OCI-LY1 (cell line): Measurements from ENCODE around the gene PATZ1.

Source experiments
- H2AFZ ChIP-seq: fragments of 200-600 bp; sonication (generic), shearing (Covaris generic); 2 replicates; pipeline ENCODE4 v1.6.0; 2014; ENCODE audit warnings: antibody characterized with exemption, mild to moderate bottlenecking, low read length
- H3F3A ChIP-seq: fragments of 200-600 bp; sonication (generic), shearing (Covaris generic); 2 replicates; pipeline ENCODE4 v1.6.0; 2014; ENCODE audit warnings: mild to moderate bottlenecking, antibody characterized with exemption, low read length, moderate library complexity; ENCODE audit not compliant: insufficient read depth
- H3K27ac ChIP-seq: fragments of 200-600 bp; sonication (generic); 2 replicates; pipeline ENCODE4 v1.5.1; 2014; ENCODE audit warnings: low read length, mixed run types, mild to moderate bottlenecking, low read depth; ENCODE audit not compliant: poor library complexity, severe bottlenecking
- H3K27me3 ChIP-seq: fragments of 200-600 bp; sonication (generic); 2 replicates; pipeline ENCODE4 v1.6.0; 2014; ENCODE audit warnings: antibody characterized with exemption, mild to moderate bottlenecking, low read length, moderate library complexity; ENCODE audit not compliant: insufficient read depth
- H3K36me3 ChIP-seq: fragments of 200-600 bp; sonication (generic); 2 replicates; pipeline ENCODE4 v1.6.1; 2014; ENCODE audit warnings: mild to moderate bottlenecking, antibody characterized with exemption, low read length, moderate library complexity, mixed read lengths; ENCODE audit not compliant: insufficient read depth
- H3K4me1 ChIP-seq: fragments of 200-600 bp; sonication (generic); 2 replicates; pipeline ENCODE4 v1.5.1; 2014; ENCODE audit warnings: mild to moderate bottlenecking, low read length, moderate library complexity; ENCODE audit not compliant: insufficient read depth, severe bottlenecking
- H3K4me2 ChIP-seq: fragments of 200-600 bp; sonication (generic), shearing (Covaris generic); 2 replicates; pipeline ENCODE4 v1.6.1; 2014; ENCODE audit warnings: low read length
- H3K4me3 ChIP-seq: fragments of 200-600 bp; sonication (generic); 2 replicates; pipeline ENCODE4 v1.5.1; 2014; ENCODE audit warnings: low read length, low read depth, mild to moderate bottlenecking, mixed read lengths; ENCODE audit not compliant: poor library complexity, severe bottlenecking
- H3K79me2 ChIP-seq: fragments of 200-600 bp; shearing (Covaris generic); 2 replicates; pipeline ENCODE4 v1.6.1; 2016; ENCODE audit warnings: mixed run types, low read length, mixed read lengths; ENCODE audit not compliant: insufficient read depth
- H3K9ac ChIP-seq: fragments of 200-600 bp; sonication (generic), shearing (Covaris generic); 2 replicates; pipeline ENCODE4 v1.6.1; 2014; ENCODE audit warnings: mild to moderate bottlenecking, low read length, mixed read lengths
- H3K9me2 ChIP-seq: fragments of 200-600 bp; sonication (generic), shearing (Covaris generic); 2 replicates; pipeline ENCODE4 v1.6.1; 2014; ENCODE audit warnings: low read depth, mild to moderate bottlenecking, low read length, mixed read lengths
- H3K9me3 ChIP-seq: fragments of 200-600 bp; shearing (Covaris generic); 2 replicates; pipeline ENCODE4 v1.6.1; 2014; ENCODE audit warnings: low read length, mixed read lengths
- H4K20me1 ChIP-seq: fragments of 200-600 bp; sonication (generic), shearing (Covaris generic); 2 replicates; pipeline ENCODE4 v1.6.0; 2016; ENCODE audit warnings: mild to moderate bottlenecking, low read length; ENCODE audit not compliant: insufficient read depth
- EZH2 ChIP-seq: fragments of 200-600 bp; sonication (generic), shearing (Covaris generic); IDR thresholded peaks from 2 replicates; pipeline ENCODE4 v1.8.0; 2017; ENCODE audit warnings: borderline replicate concordance, mixed run types, mild to moderate bottlenecking, antibody characterized with exemption, low read length, moderate library complexity, mixed read lengths
- TF ChIP-seq, protein P1 (sequence below): fragments of 200-600 bp; sonication (generic), shearing (Covaris generic); IDR thresholded peaks from 2 replicates; pipeline ENCODE4 v1.5.1; 2017; ENCODE audit warnings: mild to moderate bottlenecking, antibody characterized with exemption, low read length, moderate library complexity, mixed read lengths

The PATZ1 gene

DNA sequence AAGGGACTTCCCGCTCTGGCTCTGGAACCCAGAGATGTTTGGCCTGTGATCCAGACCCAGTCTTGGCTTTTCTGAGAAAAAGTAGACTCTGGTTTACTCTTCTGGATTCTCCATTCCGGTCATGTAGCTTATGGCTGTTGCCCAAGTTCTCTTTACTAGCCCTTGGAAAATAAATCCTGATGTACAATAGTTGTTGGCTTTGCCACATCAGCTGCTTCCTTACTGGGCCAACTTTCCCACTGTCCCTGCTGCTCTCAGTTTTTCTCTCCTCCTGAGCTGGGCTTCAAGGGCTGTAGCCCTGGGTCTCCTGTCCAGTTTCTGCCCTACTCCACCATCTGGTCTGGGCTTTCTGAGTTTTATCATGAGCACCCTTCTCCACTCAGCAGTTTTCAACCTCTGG is 12.5 kb downstream of the PATZ1 start:
- H3K36me3 ChIP-seq = peaks cover 94% of the 10 kb centered on the region
- H3K4me2 ChIP-seq = no peak overlapping the region
- H3K79me2 ChIP-seq = no peaks in the 10 kb centered on the region; the same call in 1 of the 2 replicates

GRCh38 chr22:31332886-31333285 is 13.3 kb downstream of the PATZ1 start:
- Histone ChIP-seq H3K4me2 (no peak overlapping the region), H3K9ac (no peak overlapping the region), H3K4me1 (no peaks in the 10 kb centered on the region), H4K20me1 (no peaks in the 10 kb centered on the region), H3K36me3 (peaks cover 94% of the 10 kb centered on the region), H3K9me2 (no peaks in the 10 kb centered on the region), H3K27me3 (no peaks in the 10 kb centered on the region), H3K9me3 (no peaks in the 10 kb centered on the region), H3K4me3 (no peak overlapping the region), H3K79me2 (no peaks in the 10 kb centered on the region; the same call in 1 of the 2 replicates), H3K27ac (no peak overlapping the region), H3F3A (no peaks in the 10 kb centered on the region), H2AFZ (no peak overlapping the region)
- TF ChIP-seq, protein P1, sequence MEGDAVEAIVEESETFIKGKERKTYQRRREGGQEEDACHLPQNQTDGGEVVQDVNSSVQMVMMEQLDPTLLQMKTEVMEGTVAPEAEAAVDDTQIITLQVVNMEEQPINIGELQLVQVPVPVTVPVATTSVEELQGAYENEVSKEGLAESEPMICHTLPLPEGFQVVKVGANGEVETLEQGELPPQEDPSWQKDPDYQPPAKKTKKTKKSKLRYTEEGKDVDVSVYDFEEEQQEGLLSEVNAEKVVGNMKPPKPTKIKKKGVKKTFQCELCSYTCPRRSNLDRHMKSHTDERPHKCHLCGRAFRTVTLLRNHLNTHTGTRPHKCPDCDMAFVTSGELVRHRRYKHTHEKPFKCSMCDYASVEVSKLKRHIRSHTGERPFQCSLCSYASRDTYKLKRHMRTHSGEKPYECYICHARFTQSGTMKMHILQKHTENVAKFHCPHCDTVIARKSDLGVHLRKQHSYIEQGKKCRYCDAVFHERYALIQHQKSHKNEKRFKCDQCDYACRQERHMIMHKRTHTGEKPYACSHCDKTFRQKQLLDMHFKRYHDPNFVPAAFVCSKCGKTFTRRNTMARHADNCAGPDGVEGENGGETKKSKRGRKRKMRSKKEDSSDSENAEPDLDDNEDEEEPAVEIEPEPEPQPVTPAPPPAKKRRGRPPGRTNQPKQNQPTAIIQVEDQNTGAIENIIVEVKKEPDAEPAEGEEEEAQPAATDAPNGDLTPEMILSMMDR = no peak

More for the DNA sequence above, 12.5 kb downstream of the PATZ1 start:
- Histone ChIP-seq H3K9me3 (no peaks in the 10 kb centered on the region), H3K4me3 (no peak overlapping the region), H2AFZ (no peak overlapping the region), H3K27ac (no peak overlapping the region), H3K4me1 (no peaks in the 10 kb centered on the region), H3K9ac (no peak overlapping the region), H3K27me3 (no peaks in the 10 kb centered on the region), H3F3A (no peaks in the 10 kb centered on the region), H4K20me1 (no peaks in the 10 kb centered on the region), H3K9me2 (no peaks in the 10 kb centered on the region)
- TF ChIP-seq, protein P1 = no peak
- TF ChIP-seq EZH2 = no peak

DNA sequence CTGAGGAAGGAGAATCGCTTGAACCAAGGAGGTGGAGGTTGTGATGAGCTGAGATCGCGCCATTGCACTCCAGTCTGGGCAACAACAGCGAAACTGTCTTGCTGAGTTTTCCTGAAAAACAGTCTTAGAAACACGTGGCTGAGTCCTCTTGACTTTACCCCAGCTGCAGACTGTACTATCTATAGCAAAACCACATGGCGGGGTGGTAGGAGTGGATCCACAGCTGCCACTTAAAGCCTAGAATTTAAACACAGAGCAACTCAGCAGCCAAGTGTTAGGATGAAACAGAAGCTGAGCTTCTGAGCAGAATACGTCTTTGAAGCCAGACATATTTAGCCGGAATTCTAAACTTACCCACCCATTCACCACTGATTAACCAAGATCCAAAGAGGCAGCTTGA is 14.1 kb downstream of the PATZ1 start:
- Histone ChIP-seq H3K27me3 (no peaks in the 10 kb centered on the region), H3K9me3 (no peaks in the 10 kb centered on the region), H3K36me3 (peaks cover 94% of the 10 kb centered on the region), H3K27ac (no peak overlapping the region), H3F3A (no peaks in the 10 kb centered on the region), H3K9me2 (no peaks in the 10 kb centered on the region), H4K20me1 (no peaks in the 10 kb centered on the region), H3K4me3 (no peak overlapping the region), H3K79me2 (no peaks in the 10 kb centered on the region), H3K9ac (no peak overlapping the region), H3K4me1 (no peaks in the 10 kb centered on the region), H2AFZ (no peak overlapping the region), H3K4me2 (no peak overlapping the region)
- TF ChIP-seq EZH2 = no peak
- TF ChIP-seq, protein P1 = no peak
